Panc1 (cell line): Measurements from ENCODE around the gene ANKRA2. TPM values are rescaled to one million over a fixed set of nuclear protein-coding genes. Genes with fewer than 3 reads are reported as not detected.

ENCODE experiments used
- ATAC-seq: fragments of 200-7000 bp; cut with Tn5 transposase; 2 replicates; pipeline ENCODE4 v1.9.1; 2020; ENCODE audit warnings: mild to moderate bottlenecking, moderate library complexity
- BruUV-seq: library from RNA; stranded (reverse); fragments of 400-500 nt; replicated peaks from 2 replicates; lab custom pipeline; 2021; lab: Mats Ljungman, UMichigan
- CTCF ChIA-PET: fragments of 300-600 bp; sonication (Branson Sonifier 250); formaldehyde crosslinking; loops from one replicate; lab custom pipeline; 2022; ENCODE audit warnings: antibody characterized with exemption; lab: Charles Lee
- POLR2A ChIA-PET: fragments of 300-600 bp; sonication (Branson Sonifier 250); formaldehyde crosslinking; loops from one replicate; lab custom pipeline; 2022; ENCODE audit warnings: antibody characterized with exemption; lab: Charles Lee
- DNase-seq: peaks from one replicate; pipeline ENCODE4 v3.0.0-alpha.2; 2010; ENCODE audit warnings: low read depth, low spot score
- H3K27ac ChIP-seq: 2 replicates; pipeline ENCODE4 v1.5.1; 2011; ENCODE audit warnings: mild to moderate bottlenecking, low read length, inconsistent platforms
- H3K27me3 ChIP-seq: fragments of 200-500 bp; sonication (Bioruptor generic); 2 replicates; pipeline ENCODE4 v1.6.0; 2014; ENCODE audit warnings: low read length, inconsistent platforms; ENCODE audit not compliant: control insufficient read depth, insufficient read depth
- H3K36me3 ChIP-seq: fragments of 200-500 bp; sonication (Bioruptor generic); 2 replicates; pipeline ENCODE4 v1.5.1; 2014; ENCODE audit warnings: inconsistent platforms, mild to moderate bottlenecking, low read length, moderate library complexity; ENCODE audit not compliant: control insufficient read depth, insufficient read depth
- H3K4me1 ChIP-seq: 2 replicates; pipeline ENCODE4 v1.5.1; 2011; ENCODE audit warnings: inconsistent platforms, mild to moderate bottlenecking, low read length, moderate library complexity; ENCODE audit not compliant: control insufficient read depth, insufficient read depth
- H3K4me3 ChIP-seq, 2 experiments: 2 replicates each; pipeline ENCODE4 v1.5.1; 2011 to 2012; ENCODE audit warnings: low read depth in 2 of 2, low read length in 2 of 2, mild to moderate bottlenecking in 2 of 2, inconsistent platforms in 1 of 2, moderate library complexity in 1 of 2
- H3K9me3 ChIP-seq: fragments of 200-500 bp; sonication (Bioruptor generic); 2 replicates; pipeline ENCODE4 v1.5.1; 2014; ENCODE audit warnings: low read depth, mild to moderate bottlenecking, inconsistent platforms, low read length, moderate library complexity; ENCODE audit not compliant: control insufficient read depth, insufficient read depth
- POLR2AphosphoS5 ChIP-seq: IDR thresholded peaks from 2 replicates; pipeline ENCODE4 v1.6.1; 2012; ENCODE audit warnings: mild to moderate bottlenecking, low read depth, low read length, moderate library complexity
- SIN3A ChIP-seq: IDR thresholded peaks from 2 replicates; pipeline ENCODE4 v1.6.1; 2012; ENCODE audit warnings: low read depth, mild to moderate bottlenecking, low read length, moderate library complexity, borderline replicate concordance; ENCODE audit not compliant: insufficient read depth
- TCF7L2 ChIP-seq: IDR thresholded peaks from 2 replicates; pipeline ENCODE4 v1.6.1; 2011; ENCODE audit warnings: mild to moderate bottlenecking, low read depth, low read length, inconsistent platforms
- in situ Hi-C: cut with HindIII; loops from 2 replicates; pipeline ENCODE4 v1.10.0; 2016; ENCODE audit warnings: low sequenced_read_pairs, low pct_unique_long_range_greater_than_20kb
- intact Hi-C: fragments of 100-400 bp; cut with micrococcal nuclease; formaldehyde crosslinking; loops from one replicate; pipeline ENCODE4 v1.10.0; 2022; ENCODE audit not compliant: unreplicated experiment
- total RNA-seq: library from RNA; stranded (reverse); gene quantifications from one replicate; pipeline ENCODE4 v1.2.1, GENCODE V29; 2021; ENCODE audit not compliant: unreplicated experiment
- TF ChIP-seq, protein P1 (sequence below): fragments of 450-650 bp; IDR thresholded peaks from 2 replicates; pipeline ENCODE4 v1.5.1; 2017; ENCODE audit warnings: mild to moderate bottlenecking
- TF ChIP-seq, protein P2 (sequence below), 2 experiments: IDR thresholded peaks; 2 replicates each; pipeline ENCODE4 v1.6.1; 2011 to 2012; ENCODE audit warnings: low read depth in 2 of 2, control low read depth in 1 of 2, low read length in 1 of 2, mild to moderate bottlenecking in 1 of 2, moderate library complexity in 1 of 2; ENCODE audit not compliant: insufficient read depth in 1 of 2

Gene ANKRA2
- total RNA-seq, 1 experiment from 2014 or later: 6.7 TPM

DNA sequence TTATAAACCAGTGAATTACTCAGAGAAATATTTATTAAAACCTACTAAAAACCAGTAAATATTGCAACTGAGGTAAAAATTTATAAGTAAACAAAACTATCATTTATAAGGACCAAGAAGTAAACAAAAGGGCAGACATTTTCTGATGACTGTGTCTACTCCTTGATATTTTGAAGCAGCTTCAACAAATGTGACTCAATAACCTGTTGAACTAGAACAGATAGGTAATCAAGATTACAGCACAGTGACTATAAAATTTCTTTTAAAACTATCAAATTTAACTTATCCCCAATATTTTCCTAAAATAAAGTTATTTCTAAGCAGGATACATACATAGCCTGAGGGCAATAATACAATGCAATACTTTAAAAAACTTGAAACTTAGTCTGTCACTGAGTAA is 12.8 kb downstream of the ANKRA2 start:
- Histone ChIP-seq H3K9me3 (no peaks in the 10 kb centered on the region), H3K27ac (no peak overlapping the region), H3K27me3 (no peaks in the 10 kb centered on the region), H3K36me3 (no peaks in the 10 kb centered on the region), H3K4me3 (no peak overlapping the region), H3K4me1 (no peaks in the 10 kb centered on the region)
- TF ChIP-seq, protein P1, sequence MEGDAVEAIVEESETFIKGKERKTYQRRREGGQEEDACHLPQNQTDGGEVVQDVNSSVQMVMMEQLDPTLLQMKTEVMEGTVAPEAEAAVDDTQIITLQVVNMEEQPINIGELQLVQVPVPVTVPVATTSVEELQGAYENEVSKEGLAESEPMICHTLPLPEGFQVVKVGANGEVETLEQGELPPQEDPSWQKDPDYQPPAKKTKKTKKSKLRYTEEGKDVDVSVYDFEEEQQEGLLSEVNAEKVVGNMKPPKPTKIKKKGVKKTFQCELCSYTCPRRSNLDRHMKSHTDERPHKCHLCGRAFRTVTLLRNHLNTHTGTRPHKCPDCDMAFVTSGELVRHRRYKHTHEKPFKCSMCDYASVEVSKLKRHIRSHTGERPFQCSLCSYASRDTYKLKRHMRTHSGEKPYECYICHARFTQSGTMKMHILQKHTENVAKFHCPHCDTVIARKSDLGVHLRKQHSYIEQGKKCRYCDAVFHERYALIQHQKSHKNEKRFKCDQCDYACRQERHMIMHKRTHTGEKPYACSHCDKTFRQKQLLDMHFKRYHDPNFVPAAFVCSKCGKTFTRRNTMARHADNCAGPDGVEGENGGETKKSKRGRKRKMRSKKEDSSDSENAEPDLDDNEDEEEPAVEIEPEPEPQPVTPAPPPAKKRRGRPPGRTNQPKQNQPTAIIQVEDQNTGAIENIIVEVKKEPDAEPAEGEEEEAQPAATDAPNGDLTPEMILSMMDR: no peak
- TF ChIP-seq SIN3A: no peak
- no peak for TF ChIP-seq TCF7L2
- TF ChIP-seq, protein P2, sequence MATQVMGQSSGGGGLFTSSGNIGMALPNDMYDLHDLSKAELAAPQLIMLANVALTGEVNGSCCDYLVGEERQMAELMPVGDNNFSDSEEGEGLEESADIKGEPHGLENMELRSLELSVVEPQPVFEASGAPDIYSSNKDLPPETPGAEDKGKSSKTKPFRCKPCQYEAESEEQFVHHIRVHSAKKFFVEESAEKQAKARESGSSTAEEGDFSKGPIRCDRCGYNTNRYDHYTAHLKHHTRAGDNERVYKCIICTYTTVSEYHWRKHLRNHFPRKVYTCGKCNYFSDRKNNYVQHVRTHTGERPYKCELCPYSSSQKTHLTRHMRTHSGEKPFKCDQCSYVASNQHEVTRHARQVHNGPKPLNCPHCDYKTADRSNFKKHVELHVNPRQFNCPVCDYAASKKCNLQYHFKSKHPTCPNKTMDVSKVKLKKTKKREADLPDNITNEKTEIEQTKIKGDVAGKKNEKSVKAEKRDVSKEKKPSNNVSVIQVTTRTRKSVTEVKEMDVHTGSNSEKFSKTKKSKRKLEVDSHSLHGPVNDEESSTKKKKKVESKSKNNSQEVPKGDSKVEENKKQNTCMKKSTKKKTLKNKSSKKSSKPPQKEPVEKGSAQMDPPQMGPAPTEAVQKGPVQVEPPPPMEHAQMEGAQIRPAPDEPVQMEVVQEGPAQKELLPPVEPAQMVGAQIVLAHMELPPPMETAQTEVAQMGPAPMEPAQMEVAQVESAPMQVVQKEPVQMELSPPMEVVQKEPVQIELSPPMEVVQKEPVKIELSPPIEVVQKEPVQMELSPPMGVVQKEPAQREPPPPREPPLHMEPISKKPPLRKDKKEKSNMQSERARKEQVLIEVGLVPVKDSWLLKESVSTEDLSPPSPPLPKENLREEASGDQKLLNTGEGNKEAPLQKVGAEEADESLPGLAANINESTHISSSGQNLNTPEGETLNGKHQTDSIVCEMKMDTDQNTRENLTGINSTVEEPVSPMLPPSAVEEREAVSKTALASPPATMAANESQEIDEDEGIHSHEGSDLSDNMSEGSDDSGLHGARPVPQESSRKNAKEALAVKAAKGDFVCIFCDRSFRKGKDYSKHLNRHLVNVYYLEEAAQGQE (IDR thresholded peaks at IDR 0.05; ENCODE audit: insufficient read depth in 1 of 2, low read depth in 2 of 2, low read length in 1 of 2): no peak
- no peak for TF ChIP-seq POLR2AphosphoS5
- intact Hi-C loops: no loop called here
- ChIA-PET CTCF (no interaction called here), POLR2A (no interaction called here)
- no peak for ATAC-seq
- in situ Hi-C loops: no loop called here
- DNase-seq: no peak
- BruUV-seq: no TSS peak

DNA sequence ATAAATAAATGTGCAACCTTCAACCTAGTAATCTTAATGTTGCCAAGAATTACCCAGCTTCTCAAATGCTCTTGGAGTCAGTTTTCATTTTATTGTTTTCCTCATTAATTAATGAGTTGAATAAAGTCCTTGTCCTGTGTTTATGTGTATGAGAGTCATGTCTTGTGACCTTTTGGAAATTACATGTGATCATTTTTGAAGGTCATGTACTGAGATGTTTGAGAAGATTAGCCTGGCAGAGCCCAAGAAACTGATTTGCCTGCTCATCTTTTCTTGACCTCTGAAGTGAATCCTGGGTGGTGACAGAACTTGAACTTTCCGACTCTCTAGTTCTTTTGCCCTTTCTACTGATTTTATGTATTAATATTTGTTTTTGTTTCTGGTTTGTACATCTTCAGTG is 15.4 kb downstream of the ANKRA2 start:
- Histone ChIP-seq H3K4me1 (no peaks in the 10 kb centered on the region), H3K27me3 (no peaks in the 10 kb centered on the region), H3K27ac (no peak overlapping the region), H3K4me3 (no peak overlapping the region), H3K9me3 (no peaks in the 10 kb centered on the region), H3K36me3 (no peaks in the 10 kb centered on the region)
- TF ChIP-seq, protein P1: no peak
- TF ChIP-seq POLR2AphosphoS5 (no peak), TCF7L2 (no peak), SIN3A (no peak)
- TF ChIP-seq, protein P2 (IDR thresholded peaks at IDR 0.05; ENCODE audit: insufficient read depth in 1 of 2, low read depth in 2 of 2, low read length in 1 of 2): no peak
- DNase-seq: no peak
- intact Hi-C loops (no loop called here), in situ Hi-C loops (no loop called here)
- ChIA-PET CTCF (no interaction called here), POLR2A (no interaction called here)
- no TSS peak for BruUV-seq
- no peak for ATAC-seq
